ENCODE data around the gene DNAAF5.
"Not testable (repeated sequence)": the region's sequence is repeated elsewhere in the genome, so short reads cannot be mapped to it uniquely, and the experiment has no call there.

The DNAAF5 gene

GRCh38 chr7:743341-744127 is 17.0 kb downstream of the DNAAF5 start:
- H3K4me3 ChIP-seq, H3K27ac ChIP-seq: not testable (repeated sequence)

- H3K4me3 ChIP-seq, H3K27ac ChIP-seq: not testable (repeated sequence)
These were observed 17.6 kb downstream of the DNAAF5 start for GRCh38 chr7:744128-744520.

- H3K27ac ChIP-seq: no peak overlapping the region
These were observed 18.4 kb downstream of the DNAAF5 start for GRCh38 chr7:744854-745430.

GRCh38 chr7:745431-746154 is 19.1 kb downstream of the DNAAF5 start:
- Histone ChIP-seq H3K4me3 (no peak overlapping the region), H3K27ac (no peak overlapping the region)

More at GRCh38 chr7:744854-745430, 18.4 kb downstream of the DNAAF5 start:
- no peak overlapping the region for H3K4me3 ChIP-seq

GRCh38 chr7:746155-747061 is 19.9 kb downstream of the DNAAF5 start:
- no peak overlapping the region for H3K27ac ChIP-seq
- H3K4me3 ChIP-seq: no peak overlapping the region

- Histone ChIP-seq H3K27ac (no peak overlapping the region), H3K4me3 (no peak overlapping the region)
These were observed 20.7 kb downstream of the DNAAF5 start for GRCh38 chr7:747186-747585.

GRCh38 chr7:748446-748845 is 21.9 kb downstream of the DNAAF5 start:
- H3K4me3 ChIP-seq: no peak overlapping the region
- H3K27ac ChIP-seq: no peak overlapping the region

GRCh38 chr7:749140-749551 is 22.6 kb downstream of the DNAAF5 start:
- H3K27ac ChIP-seq: no peak overlapping the region
- H3K4me3 ChIP-seq: no peak overlapping the region

- Histone ChIP-seq H3K27ac (no peak overlapping the region), H3K4me3 (no peak overlapping the region)
These were observed 23.8 kb downstream of the DNAAF5 start for GRCh38 chr7:750111-750905.

GRCh38 chr7:751826-752225 is 25.3 kb downstream of the DNAAF5 start:
- Histone ChIP-seq H3K4me3 (no peak overlapping the region), H3K27ac (no peak overlapping the region)

GRCh38 chr7:752256-752655 is 25.8 kb downstream of the DNAAF5 start:
- not testable (repeated sequence) for H3K4me3 ChIP-seq, H3K27ac ChIP-seq

GRCh38 chr7:753190-753589 is 26.7 kb downstream of the DNAAF5 start:
- no peak overlapping the region for H3K4me3 ChIP-seq
- H3K27ac ChIP-seq: no peak overlapping the region

- H3K27ac ChIP-seq: no peak overlapping the region
- no peak overlapping the region for H3K4me3 ChIP-seq
These were observed 28.3 kb downstream of the DNAAF5 start for GRCh38 chr7:754531-755412.

GRCh38 chr7:755413-755805 is 28.9 kb downstream of the DNAAF5 start:
- no peak overlapping the region for H3K27ac ChIP-seq
- no peak overlapping the region for H3K4me3 ChIP-seq

GRCh38 chr7:756231-756927 is 29.9 kb downstream of the DNAAF5 start:
- Histone ChIP-seq H3K27ac (no peak overlapping the region), H3K4me3 (no peak overlapping the region)

- H3K4me3 ChIP-seq: no peak overlapping the region
- no peak overlapping the region for H3K27ac ChIP-seq
These were observed 30.5 kb downstream of the DNAAF5 start for GRCh38 chr7:756928-757560.

GRCh38 chr7:757741-758163 is 31.3 kb downstream of the DNAAF5 start:
- Histone ChIP-seq H3K27ac (no peak overlapping the region), H3K4me3 (no peak overlapping the region)
